ENCODE results near the gene TDRD9. TPM values are rescaled to one million over a fixed set of nuclear protein-coding genes. Genes with fewer than 3 reads are reported as not detected.

Gene TDRD9
- total RNA-seq, 1 donor from 2014 or later = 1.2 TPM

DNA sequence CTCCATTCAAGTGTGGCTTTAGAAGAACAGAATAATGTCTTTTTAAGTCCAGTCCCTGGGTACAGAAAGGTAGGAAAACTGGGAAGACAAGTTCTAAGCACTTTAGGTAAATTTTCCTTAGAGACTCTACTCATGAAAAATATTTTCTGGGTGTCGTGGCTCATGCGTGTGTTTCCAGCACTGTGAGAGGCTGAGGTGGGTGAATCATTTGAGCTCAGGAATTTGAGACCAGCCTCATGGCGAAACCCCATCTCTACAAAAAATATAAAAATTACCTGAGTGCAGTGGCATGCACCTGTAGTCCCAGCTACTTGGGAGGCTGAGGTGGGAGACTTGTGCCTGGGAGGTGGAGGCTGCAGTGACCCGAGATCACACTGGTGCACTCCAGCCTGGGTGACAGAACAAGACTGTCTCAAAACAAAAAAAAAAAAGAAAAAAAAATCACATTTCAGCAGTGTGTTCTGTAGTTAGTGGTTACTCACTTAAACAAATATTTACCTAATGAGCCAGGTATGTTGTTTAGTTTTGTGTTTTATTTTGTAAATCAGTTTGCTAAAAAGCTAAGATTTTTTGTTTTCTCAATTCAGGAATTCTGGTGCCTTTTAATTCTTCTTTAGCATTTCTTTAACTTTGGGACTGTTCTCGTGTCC is 66.4 kb downstream of the TDRD9 start:
- no peak for DNase-seq

DNA sequence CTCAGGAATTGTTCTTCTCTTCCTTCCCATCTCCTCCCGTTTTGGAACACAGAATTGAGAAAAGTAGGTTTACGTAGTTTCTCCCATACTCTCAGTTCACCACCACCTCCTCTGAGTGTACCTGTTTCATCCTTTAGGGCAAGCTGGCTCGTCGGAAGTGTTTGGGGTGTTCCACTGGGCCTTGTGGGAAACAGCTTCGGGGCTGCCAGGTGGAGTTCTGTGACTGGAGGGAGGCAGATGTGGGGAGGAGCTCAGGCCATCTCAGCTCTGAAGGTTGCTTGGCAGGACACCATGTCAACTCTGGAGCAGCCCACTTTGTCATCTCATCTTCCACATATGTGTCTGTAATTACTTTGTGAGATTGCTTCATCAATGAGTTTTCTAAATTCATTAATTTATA is 67.6 kb downstream of the TDRD9 start:
- no peak for DNase-seq

DNA sequence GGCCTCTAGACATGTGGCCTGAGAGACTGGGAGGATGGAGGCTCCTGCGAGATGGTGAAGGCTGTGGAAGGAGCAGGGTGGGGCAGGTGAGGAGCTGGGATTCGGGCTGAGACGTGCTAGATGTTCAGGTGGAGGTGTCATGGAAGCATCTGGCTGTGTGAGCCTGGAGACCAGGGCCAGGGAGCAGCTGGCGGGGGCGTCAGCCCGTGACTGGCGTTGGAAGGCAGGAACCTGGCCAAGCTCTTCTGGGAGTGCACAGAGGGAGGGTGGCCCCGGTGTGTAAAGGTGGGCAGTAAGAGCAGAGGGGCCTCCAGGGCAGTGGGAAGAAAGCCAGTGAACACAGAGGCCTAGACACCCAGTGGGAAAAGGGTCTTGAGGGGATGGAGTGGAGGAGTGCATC is 69.1 kb downstream of the TDRD9 start:
- DNase-seq = no peak

DNA sequence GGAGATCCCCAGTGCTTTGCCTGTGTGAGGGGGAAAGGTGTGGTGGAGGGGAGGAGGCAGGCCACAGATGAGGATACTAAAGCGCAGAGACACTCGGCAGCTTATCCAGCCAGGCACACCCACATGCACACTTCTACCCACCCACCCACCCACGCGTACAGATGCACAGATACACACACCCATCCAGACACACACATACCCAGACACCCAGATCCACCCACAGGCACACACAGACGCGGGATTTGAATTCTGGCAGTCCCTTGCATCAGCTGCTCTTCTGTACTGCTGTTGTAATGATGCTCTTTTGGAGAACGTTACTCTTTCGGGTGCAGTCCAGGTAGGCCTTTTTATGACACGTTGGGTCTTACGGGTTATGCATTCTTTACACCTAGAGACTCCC is 69.8 kb downstream of the TDRD9 start:
- DNase-seq = no peak

DNA sequence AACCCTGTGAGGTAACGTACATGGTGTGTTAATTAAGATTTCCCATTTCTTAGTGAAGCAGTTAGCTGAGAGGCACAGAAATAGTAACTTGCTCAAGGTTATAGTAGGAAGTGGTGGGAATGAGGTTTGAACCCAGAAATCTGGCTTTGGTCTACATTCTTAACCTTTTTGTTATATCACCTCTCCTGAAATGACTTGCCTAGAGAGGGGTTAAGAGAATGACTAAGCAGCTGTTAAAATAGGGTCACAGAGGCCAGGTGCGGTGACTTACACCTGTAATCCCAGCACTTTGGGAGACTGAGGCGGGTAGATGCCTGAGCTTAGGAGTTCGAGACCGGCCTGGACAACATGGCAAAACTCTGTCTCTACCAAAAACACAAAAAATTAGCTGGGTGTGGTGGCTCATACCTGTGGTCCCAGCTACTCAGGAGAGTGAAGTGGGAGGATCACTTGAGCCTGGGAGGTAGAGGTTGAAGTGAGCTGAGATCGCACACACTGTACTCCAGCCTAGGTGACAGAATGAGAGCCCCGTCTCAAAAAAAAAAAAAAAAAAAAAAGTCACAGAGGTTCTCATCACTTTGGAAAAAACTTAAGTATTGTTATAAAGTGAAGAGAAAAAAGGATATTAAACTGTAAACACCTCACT is 71.7 kb downstream of the TDRD9 start:
- DNase-seq = no peak

DNA sequence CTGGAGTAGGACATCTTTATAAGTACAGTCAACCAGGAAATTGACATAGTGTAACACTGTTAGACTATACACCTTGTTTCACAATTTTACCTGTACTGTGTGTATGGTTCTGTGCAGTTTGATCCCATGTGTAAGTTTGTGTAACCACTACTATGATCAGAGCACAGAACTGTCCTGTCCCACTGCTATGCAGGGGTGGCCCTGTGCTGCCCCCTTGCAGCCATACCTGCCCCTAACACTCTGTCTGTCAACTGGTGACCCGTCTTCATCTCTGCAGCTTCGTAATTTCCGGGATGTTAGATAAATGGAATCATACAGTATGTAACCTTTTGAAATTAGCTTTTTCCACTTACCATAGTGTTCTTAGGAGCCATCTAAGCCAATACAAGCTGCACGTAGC is 72.7 kb downstream of the TDRD9 start:
- DNase-seq = no peak

DNA sequence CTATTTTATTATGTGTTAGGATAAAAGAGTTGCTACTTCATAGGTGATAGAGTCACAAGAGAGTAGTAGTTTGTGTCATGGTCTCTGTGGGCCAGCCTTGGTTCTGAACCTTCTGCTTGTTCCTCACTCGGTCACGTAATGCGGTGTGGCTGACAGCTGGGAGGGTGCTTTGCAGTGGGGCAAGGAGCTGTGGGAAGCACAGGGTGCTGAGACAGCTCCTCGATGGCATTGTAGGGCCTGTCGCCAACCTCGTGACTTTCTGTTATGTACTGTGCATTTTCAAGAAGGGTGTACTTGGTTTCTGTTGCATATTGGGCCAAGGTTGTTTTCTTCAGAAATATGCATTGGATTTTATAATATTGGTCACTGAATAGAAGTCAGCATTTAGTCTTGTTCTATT is 75.4 kb downstream of the TDRD9 start:
- no peak for DNase-seq

DNA sequence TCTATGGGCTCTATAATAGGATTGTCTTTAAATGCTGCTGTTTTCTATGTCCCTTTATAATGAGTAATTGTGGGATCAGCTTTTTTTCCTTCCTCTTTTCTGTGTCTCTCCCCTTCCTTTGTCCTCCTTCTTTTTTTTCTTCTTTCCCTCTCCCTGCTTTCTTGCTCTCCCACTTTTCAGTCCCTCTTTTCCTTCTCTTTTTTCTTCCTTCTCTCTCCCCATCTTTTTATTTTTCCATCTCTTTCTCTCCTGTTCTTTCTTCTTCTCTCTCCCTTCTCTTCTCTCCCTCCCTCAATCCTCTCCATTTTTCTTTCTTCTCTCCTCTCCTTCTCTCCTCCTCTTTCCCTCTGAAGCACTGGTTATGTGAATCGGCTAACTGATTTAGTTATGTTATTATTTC is 76.6 kb downstream of the TDRD9 start:
- DNase-seq = no peak

DNA sequence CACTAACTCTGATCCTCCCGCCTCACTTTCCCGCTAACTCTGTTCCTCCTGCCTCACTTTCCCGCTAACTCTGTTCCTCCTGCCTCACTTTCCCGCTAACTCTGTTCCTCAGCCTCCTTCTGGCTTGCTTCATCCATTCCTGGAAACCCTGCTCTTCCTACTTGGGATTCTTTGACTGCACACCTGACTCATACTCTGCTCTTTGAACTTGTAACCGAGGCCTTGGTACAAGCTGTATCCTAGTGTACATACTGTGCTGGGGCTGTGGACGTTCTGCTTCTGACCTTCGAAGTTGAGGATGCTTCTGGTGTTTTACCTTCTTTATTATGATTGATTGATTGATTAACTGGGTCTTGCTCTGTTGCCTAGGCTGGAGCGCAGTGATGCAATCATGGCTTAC is 77.2 kb downstream of the TDRD9 start:
- no peak for DNase-seq

DNA sequence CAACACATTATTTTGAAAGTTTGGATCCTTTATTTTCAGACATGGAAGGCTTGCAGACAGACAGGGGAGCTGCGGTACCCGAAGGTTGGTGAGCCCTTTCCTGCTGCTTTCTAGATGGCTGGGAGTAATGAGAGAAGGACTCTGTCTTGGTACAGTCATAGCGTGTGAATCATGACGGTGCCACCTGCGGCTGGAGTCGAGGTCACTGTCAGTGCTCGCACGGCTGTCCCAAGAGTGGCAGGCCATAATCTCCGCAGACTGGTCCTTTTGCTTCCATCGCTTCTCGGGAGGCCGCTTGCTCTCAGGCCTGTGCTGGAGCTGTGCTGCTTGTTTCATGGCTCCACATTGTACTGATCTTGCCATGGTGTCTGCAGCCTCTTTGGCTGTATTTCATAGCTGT is 78.9 kb downstream of the TDRD9 start:
- no peak for DNase-seq

DNA sequence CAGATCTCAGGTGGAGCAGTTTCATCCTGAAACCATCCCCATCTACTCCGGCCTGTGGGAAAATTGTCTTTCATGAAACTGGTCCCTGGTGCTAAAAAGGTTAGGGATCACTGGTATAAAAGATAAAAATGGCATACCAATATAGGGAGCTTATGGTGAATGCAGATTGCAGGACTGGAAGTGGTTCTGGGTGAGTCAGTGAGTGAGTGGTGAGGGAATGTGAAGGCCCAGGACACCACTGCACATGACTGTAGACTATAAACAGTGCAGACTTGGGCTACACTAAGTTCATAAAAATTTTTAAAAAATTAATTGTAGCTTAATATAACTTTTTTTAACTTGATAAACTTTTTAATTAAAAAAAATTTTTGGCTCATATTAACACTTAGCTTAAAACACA is 81.0 kb downstream of the TDRD9 start:
- DNase-seq = no peak

DNA sequence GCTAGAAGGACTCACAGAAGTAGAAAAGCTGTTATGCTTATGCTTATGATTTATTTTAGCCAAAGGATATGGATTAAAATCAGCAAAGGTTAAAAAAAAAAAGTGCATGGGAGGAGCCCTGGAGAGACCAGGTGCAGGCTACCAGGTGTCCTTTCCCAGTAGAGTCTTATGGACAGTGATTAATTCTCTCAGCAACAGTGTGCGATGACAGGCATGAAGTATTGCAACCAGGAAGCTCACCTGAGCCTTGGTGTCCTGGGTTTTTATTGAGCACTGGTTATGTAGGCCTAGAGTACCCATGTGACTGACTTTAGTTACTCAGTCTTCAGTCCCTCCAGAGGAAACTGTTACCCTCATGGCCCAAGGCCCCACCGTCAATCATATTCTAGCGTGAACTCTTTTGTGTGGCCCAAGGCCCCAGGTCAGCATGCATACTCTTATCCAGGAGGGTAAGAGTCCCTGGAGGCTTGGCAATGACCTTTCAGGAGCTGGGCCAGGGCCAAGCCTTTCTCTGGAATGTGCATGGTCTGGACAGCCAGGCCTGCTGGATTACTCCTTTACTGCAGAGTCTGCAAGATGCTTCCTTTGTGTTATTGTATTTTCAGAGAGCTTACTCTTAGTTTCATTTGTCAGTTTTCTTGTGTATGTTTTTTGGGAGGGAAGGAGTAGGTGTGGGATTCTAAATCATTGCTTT is 83.7 kb downstream of the TDRD9 start:
- DNase-seq = no peak

DNA sequence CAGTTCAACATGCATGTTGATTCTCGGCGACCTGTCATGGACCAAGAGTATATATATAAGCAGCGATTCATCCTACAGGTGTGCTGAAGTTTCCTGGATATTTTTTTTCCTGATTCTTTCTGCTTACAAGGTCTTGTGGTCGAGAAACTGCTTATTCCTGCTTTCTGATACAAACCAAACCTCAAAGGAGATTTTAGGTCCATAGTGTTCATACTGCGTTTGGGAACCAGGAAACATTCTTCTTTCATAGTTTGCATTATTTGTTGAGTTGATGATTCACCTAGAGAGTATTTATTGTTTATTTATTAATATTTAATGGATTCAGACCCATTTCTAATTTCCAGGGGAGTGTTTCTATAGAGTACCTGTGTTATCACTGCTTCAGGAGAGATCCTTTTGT is 86.5 kb downstream of the TDRD9 start:
- DNase-seq = no peak

DNA sequence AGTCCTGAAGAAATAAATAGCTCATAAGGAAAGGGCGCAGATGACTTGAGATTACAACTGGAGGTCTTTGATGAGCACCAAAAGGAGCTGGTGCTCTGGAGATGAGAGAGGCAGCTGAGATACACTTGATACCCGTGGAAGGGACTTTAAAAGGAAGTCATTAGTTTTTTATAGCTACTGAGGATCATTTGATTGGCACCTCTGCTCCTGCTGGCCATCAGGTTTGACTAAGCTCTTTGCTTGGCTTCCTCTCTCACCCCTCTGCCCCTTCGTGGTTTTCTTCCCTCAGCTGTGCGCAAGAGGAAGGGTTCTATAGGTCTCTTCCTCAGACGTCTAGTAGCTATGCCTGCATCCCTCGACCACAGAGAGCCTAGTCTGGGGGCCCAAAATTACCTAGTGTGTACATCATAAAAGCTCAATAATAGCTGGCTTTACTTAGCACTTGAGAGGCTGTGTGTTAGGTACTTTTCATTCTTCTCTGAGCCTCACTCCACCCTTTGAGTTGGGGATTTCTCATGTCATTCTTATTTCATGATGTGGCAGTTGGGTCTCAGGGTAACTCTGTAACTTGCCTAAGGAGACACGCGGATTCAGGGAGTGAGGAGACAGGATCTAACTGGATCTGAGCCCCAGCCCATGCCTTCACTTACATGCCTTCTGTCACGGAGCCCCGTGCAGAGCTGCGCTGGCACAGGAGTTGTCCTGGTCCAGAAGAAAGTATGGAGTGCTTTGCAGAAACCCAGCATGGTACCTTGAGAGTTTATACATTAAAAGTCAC is 88.8 kb downstream of the TDRD9 start:
- DNase-seq = no peak

DNA sequence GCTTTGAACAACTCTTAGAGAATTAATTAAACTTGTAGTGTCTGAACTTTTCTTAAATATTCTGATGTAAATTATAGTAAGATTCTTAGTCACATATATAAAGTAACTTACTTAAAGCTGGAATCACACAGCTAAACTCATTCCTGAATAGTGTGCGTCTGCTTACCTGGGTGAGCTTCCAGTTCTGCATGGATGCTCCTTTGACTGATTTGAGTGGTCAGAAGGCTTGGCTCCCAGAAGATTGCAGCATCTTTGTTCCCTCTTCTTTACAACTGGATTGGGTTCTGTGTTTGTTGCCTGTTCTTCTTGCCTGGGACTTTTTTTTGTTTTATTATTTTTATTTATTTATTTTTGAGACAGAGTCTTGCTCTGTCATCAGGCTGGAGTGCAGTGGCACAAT is 90.8 kb downstream of the TDRD9 start:
- DNase-seq = no peak

DNA sequence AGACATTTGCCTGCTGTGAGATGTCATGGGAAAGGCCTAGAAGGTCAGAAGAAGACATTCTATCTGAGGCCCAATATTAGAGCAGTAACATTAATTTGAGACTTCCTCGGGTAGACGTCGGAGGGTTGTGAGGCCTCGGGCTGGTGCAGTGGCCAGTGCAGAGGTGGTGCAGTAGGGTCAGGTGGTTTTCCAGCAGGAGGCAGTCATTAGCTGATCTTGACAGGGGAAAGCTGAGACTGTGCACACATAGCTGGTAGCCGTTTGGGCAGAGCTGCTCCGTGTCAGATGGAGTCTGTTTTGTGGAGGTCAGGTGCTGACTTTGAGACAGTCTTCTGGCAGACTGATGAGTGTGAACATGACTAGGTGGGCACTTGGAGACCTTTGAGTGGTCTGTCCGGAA is 91.5 kb downstream of the TDRD9 start:
- DNase-seq = no peak

DNA sequence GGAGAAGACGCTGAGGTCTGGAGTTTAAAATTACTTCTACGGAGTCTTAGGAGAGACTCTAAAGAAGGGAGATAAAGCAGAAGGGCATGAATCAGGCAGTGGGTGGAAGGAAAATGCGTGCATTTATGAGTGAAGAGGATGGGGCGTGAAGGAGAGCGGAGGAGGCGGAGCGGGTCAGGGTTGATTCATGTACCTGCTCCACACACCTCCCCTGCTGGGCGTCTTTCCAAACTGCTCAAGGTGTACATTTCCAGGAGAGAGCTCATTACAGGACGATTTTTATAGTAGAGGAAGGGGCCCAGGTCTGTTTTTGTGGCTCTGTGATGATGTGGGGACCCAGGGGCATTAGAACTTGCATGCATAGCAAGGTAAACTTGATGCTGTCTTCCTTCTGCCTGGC is 92.2 kb downstream of the TDRD9 start:
- DNase-seq = no peak

DNA sequence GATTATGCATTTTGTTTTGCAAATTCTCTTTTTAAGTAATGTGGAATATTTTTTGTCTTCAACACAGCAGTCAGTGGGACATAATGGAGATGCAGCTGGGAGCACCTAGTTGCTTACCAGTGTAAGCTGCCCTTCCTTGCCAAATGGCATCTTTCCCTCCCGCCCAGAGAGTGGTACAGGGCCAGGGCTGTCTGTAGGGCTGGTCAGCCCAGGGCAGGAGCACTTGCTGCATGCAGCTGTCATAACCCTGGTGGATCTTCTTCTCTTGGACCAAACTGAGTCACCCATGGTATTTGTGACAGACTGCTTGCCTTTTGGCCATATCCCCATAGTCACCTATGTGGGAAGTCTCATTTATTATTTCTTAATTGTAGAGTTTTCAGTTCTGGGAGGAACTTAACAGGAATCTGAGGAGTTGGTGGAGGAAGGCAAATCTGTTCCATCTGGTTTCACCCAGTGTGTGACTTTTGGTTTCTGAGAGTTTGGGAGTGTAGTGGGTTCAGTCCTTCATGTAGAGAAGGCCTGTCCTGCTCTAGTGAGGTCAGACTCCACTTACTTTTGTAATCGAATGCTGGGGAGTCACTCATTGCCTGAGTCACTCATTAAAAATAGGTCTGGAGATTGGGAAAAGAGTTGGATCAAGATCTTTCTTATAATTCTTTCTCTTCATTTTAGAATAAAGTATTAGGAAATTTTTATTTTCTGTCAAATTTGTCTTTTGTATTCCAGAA is 95.2 kb downstream of the TDRD9 start:
- DNase-seq = no peak

DNA sequence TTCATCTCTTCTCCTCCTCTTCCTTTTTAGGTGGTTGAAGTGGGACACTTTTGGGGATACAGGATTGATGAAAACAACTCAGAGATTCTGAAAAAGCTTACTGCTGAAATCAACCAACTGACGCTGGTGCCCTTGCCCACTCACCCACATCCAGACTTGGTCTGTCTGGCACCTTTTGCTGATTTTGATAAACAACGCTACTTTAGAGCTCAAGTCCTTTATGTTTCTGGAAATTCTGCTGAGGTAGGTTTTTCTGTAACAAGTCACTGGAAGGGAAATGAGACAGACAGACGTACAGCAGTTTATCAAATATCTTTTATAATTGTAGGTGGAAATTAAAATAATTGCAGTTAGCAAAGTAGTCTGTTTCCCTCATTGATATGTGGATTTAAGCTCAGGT is 97.3 kb downstream of the TDRD9 start:
- DNase-seq = no peak

DNA sequence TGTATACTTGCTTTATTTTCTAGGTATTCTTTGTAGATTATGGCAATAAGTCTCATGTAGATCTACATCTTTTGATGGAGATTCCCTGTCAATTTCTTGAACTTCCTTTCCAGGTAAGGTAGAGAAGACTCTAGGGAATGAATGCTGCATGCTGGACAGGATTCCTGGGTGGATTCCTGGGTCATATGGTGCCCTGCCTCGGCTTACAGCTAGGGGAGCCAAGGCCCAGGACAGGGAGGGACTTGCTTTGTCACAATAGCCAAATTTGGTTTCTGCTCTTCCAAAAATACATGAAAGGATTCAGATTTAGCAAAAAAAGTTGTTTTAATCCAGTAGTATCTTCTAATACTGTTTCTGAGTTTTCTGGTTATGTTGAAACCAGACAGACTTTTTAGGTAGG is 97.8 kb downstream of the TDRD9 start:
- DNase-seq = no peak

DNA sequence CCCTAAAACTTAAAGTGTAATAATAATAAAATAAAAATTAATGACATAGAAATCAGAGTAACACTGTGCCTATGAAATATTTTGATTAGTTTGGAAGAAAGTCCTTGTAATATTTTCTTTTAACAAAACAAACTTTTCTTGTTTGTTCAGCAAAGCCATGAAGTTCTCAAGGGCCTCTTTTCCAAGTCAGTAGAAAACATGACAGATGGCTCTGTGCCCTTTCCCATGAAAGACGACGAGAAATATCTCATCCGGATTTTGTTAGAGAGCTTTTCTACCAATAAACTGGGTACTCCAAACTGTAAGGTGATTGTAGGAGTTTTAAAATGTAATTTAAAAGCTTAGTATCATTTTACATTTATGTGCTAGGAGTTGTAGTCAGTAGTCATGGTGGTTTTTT is 102.7 kb downstream of the TDRD9 start:
- no peak for DNase-seq

DNA sequence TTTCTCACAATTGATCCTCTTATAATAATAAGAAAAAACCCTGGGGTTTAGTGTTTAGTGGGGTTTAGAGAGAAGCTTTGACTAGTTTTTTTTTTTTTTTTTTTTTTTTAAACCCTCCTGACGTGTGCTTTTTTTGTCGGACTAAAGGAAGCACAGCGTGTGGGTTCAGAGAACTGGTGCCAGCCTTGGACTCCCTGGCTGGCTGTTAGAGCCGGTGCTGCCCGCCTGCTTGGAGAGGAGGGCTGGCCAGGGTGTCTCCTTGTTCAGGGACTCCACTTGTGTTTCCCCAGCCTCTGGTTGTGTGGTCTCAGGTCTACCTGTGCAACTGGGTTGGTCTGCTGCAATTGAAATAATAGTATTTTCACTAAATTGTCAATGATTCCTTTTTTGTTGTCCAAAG is 103.1 kb downstream of the TDRD9 start:
- DNase-seq = no peak

Data from occipital lobe (tissue), 2 donors.